Spleen (tissue), 7 donors: ENCODE measurements around the gene RPS27L.
"Not testable (repeated sequence)": the region's sequence is repeated elsewhere in the genome, so short reads cannot be mapped to it uniquely, and the experiment has no call there.

ENCODE experiments used
- CTCF ChIP-seq, 11 experiments: fragments of 200-600 bp in 7 of 11; fragments of 450-650 bp in 4 of 11; sonication (generic) in 4 of 11; IDR thresholded peaks in 8 of 11; conservative IDR thresholded peaks in 3 of 11; 1 replicate in 7 of 11; 2 replicates in 4 of 11; pipeline versions ENCODE4 v1.4.0 to v1.8.0; 2016 to 2021; ENCODE audit warnings: antibody characterized with exemption in 11 of 11, inconsistent platforms in 4 of 11, mild to moderate bottlenecking in 1 of 11
- POLR2A ChIP-seq, 3 donors: fragments of 450-650 bp; IDR thresholded peaks; one replicate each; pipeline ENCODE4 v1.5.1; 2017; ENCODE audit warnings: antibody characterized with exemption in 3 of 3, mild to moderate bottlenecking in 1 of 3
- donor health status: DM: no; HTN: no; CAD: no; lungs with moderate emphysema.
- donor health status: DM: no; HTN: no; CAD: no.
- donor health status: DM: no; HTN: no; CAD: no.

- TF ChIP-seq CTCF (IDR thresholded peaks at IDR 0.05 in 8 of 11, conservative IDR thresholded peaks at IDR 0.05 in 3 of 11); POLR2A (IDR thresholded peaks at IDR 0.05): not testable (repeated sequence)
Observed at GRCh38 chr15:63098901-63099300, 58.4 kb downstream of the RPS27L start.
